Breast epithelium (tissue), 4 donors: ENCODE data around the gene CEP78. TPM values are rescaled to one million over a fixed set of nuclear protein-coding genes. Genes with fewer than 3 reads are reported as not detected.

Experiments used
- DNase-seq, 2 donors: peaks; one replicate each; pipeline ENCODE4 v3.0.0-alpha.2; 2019; ENCODE audit warnings: low spot score in 2 of 2
- H3K27ac ChIP-seq, 2 donors: fragments of 200-600 bp; sonication (generic) in 1 of 2; one replicate each; pipeline ENCODE4 v1.5.1; 2016 to 2019; ENCODE audit warnings: mild to moderate bottlenecking in 1 of 2
- H3K27me3 ChIP-seq, 2 donors: fragments of 200-600 bp; sonication (generic) in 1 of 2; one replicate each; pipeline versions ENCODE4 v1.5.1 to v1.6.0; 2017 to 2019; ENCODE audit warnings: control low read depth in 1 of 2, mild to moderate bottlenecking in 1 of 2
- H3K36me3 ChIP-seq: fragments of 200-600 bp; one replicate; pipeline ENCODE4 v1.5.1; 2019
- H3K4me1 ChIP-seq, 2 donors: fragments of 200-600 bp; sonication (generic); one replicate each; pipeline ENCODE4 v1.5.1; 2016 to 2019; ENCODE audit warnings: control low read depth in 1 of 2
- H3K4me3 ChIP-seq, 3 donors: fragments of 200-600 bp; sonication (generic); 1 replicate in 2 of 3; 2 replicates in 1 of 3; pipeline ENCODE4 v1.5.1; 2016 to 2019; ENCODE audit warnings: mild to moderate bottlenecking in 3 of 3, moderate library complexity in 2 of 3
- H3K9me3 ChIP-seq, 2 donors: fragments of 200-600 bp; sonication (generic) in 1 of 2; one replicate each; pipeline ENCODE4 v1.5.1; 2016 to 2019; ENCODE audit warnings: control low read depth in 1 of 2
- CTCF ChIP-seq, 3 donors: fragments of 450-650 bp; IDR thresholded peaks; one replicate each; pipeline ENCODE4 v1.5.1; 2016 to 2017; ENCODE audit warnings: antibody characterized with exemption in 3 of 3, mild to moderate bottlenecking in 3 of 3, moderate library complexity in 3 of 3
- POLR2A ChIP-seq: fragments of 450-650 bp; IDR thresholded peaks from one replicate; pipeline ENCODE4 v1.6.1; 2016; ENCODE audit warnings: antibody characterized with exemption, mild to moderate bottlenecking, moderate library complexity
- POLR2AphosphoS5 ChIP-seq, 3 donors: sonication (generic); formaldehyde crosslinking; IDR thresholded peaks; one replicate each; pipeline ENCODE4 v1.6.1; 2017; ENCODE audit warnings: antibody characterized with exemption in 3 of 3
- intact Hi-C: fragments of 100-400 bp; cut with DNase I; formaldehyde crosslinking; loops from one replicate; pipeline ENCODE4 v1.15.1; 2023; ENCODE audit warnings: low total_unique reads
- total RNA-seq, 3 donors: library from RNA; depleted of rRNA; stranded (reverse); fragments of >200 nt; gene quantifications; one replicate each; pipeline ENCODE4 v1.1.0, GENCODE V29; 2016

The CEP78 gene
- total RNA-seq, 3 donors from 2014 or later = 8.8 to 22.1 (median 16.4) TPM

GRCh38 chr9:78296201-78296892, 60.5 kb downstream of the CEP78 start:
- Histone ChIP-seq H3K9me3 (no peaks in the 10 kb centered on the region), H3K27ac (peak overlapping the region; percentile 53 to 64), H3K36me3 (no peaks in the 10 kb centered on the region), H3K27me3 (peaks cover 0 to 8% of the 10 kb centered on the region in 2 donors), H3K4me3 (peak overlapping the region; percentile 37 to 75 (median 62)), H3K4me1 (peaks cover 4 to 6% of the 10 kb centered on the region in 2 donors)
- TF ChIP-seq POLR2AphosphoS5 (IDR thresholded peaks at IDR 0.05) (no peak), POLR2A (no peak)
- intact Hi-C loops = no loop called here
- peak in 1 of 2 donors; percentile 34 for DNase-seq

- H3K4me3 ChIP-seq = peak within 1 kb of the TSS; percentile 37 to 75 (median 62)
- peak within 1 kb of the TSS; percentile 53 to 64 for H3K27ac ChIP-seq
- H3K9me3 ChIP-seq = no peaks in the 10 kb centered on the region
- TF ChIP-seq POLR2A (no peak), POLR2AphosphoS5 (IDR thresholded peaks at IDR 0.05) (no peak), CTCF (IDR thresholded peaks at IDR 0.05) (no peak)
- intact Hi-C loops = no loop called here
- peaks cover 0 to 8% of the 10 kb centered on the region in 2 donors for H3K27me3 ChIP-seq
- no peaks in the 10 kb centered on the region for H3K36me3 ChIP-seq
- DNase-seq = peak; percentile 68 to 80
- H3K4me1 ChIP-seq = peaks cover 4 to 6% of the 10 kb centered on the region in 2 donors
These were observed 61.2 kb downstream of the CEP78 start, which contains the start of gene PSAT1 for GRCh38 chr9:78296893-78297671. Gene PSAT1 (plus strand): TSS chr9:78297125. CDS start chr9:78297211, 86 bp downstream.

GRCh38 chr9:78297672-78297961, 61.7 kb downstream of the CEP78 start:
- intact Hi-C loops = no loop called here
- Histone ChIP-seq H3K9me3 (no peaks in the 10 kb centered on the region), H3K27ac (no peak overlapping the region), H3K4me1 (peaks cover 4 to 6% of the 10 kb centered on the region in 2 donors), H3K4me3 (peak overlapping the region; percentile 37 to 75 (median 62)), H3K27me3 (peaks cover 0 to 8% of the 10 kb centered on the region in 2 donors), H3K36me3 (no peaks in the 10 kb centered on the region)
- TF ChIP-seq CTCF (IDR thresholded peaks at IDR 0.05) = no peak
- TF ChIP-seq POLR2AphosphoS5 (IDR thresholded peaks at IDR 0.05) = no peak
- TF ChIP-seq POLR2A = no peak
- DNase-seq = no peak

GRCh38 chr9:78298046-78298765, 62.3 kb downstream of the CEP78 start:
- Histone ChIP-seq H3K4me3 (peak overlapping the region; percentile 37 to 75 (median 62)), H3K36me3 (no peaks in the 10 kb centered on the region), H3K27ac (no peak overlapping the region), H3K9me3 (no peaks in the 10 kb centered on the region), H3K4me1 (peaks cover 4 to 6% of the 10 kb centered on the region in 2 donors), H3K27me3 (peaks cover 0 to 8% of the 10 kb centered on the region in 2 donors)
- DNase-seq = no peak
- no peak for TF ChIP-seq POLR2A
- TF ChIP-seq POLR2AphosphoS5 (IDR thresholded peaks at IDR 0.05) = no peak
- no peak for TF ChIP-seq CTCF (IDR thresholded peaks at IDR 0.05)
- intact Hi-C loops = no loop called here

- Histone ChIP-seq H3K27ac (no peak overlapping the region), H3K9me3 (no peaks in the 10 kb centered on the region), H3K4me1 (peaks cover 4 to 6% of the 10 kb centered on the region in 2 donors), H3K36me3 (no peaks in the 10 kb centered on the region), H3K27me3 (peaks cover 0 to 8% of the 10 kb centered on the region in 2 donors), H3K4me3 (no peak overlapping the region)
- DNase-seq = no peak
- TF ChIP-seq POLR2AphosphoS5 (IDR thresholded peaks at IDR 0.05) (no peak), POLR2A (no peak), CTCF (IDR thresholded peaks at IDR 0.05) (no peak)
- intact Hi-C loops = loop anchor here (10.0 kb wide), 1 partner anchor 1705 kb away; no protein-coding TSS in a partner anchor
These were observed 64.3 kb downstream of the CEP78 start for GRCh38 chr9:78300209-78300608.
